K562 (cell line): ENCODE measurements around the gene IFFO2. TPM values are rescaled to one million over a fixed set of nuclear protein-coding genes. Genes with fewer than 3 reads are reported as not detected.

Experiments
- ATAC-seq: fragments of 200-7000 bp; cut with Tn5 transposase; 3 replicates; pipeline ENCODE4 v1.9.1; 2020; ENCODE audit warnings: moderate library complexity
- BruUV-seq: library from RNA; stranded (reverse); fragments of 400-500 nt; replicated peaks from 2 replicates; lab custom pipeline; 2021; lab: Mats Ljungman, UMichigan
- CTCF ChIA-PET: fragments of 300-600 bp; formaldehyde crosslinking; extraction: SDS; loops from one replicate; lab custom pipeline; 2021; ENCODE audit warnings: low intra/inter-chr PET ratio; lab: Yijun Ruan, JAX
- POLR2A ChIA-PET: fragments of 300-600, 350-650 bp; sonication (Branson Sonifier 250); formaldehyde crosslinking; extraction: SDS; loops from one replicate; lab custom pipeline; 2021; ENCODE audit warnings: antibody characterized with exemption, inconsistent platforms; lab: Yijun Ruan, JAX
- DNase-seq, 4 experiments: peaks; one replicate each; pipeline versions ENCODE4 v3.0.0 to v3.0.0-alpha.2; 2011 to 2018; ENCODE audit warnings: low spot score in 3 of 4, mixed read lengths in 3 of 4; ENCODE audit errors: extremely low read depth in 1 of 4
- FAIRE-seq: peaks from 2 replicates; lab custom pipeline; 2011; peaks lifted over from hg19 to GRCh38; lab: Jason Lieb, UNC
- H2AFZ ChIP-seq: 2 replicates; pipeline ENCODE4 v1.6.0; 2011; ENCODE audit warnings: low read depth, low read length, control low read depth, inconsistent platforms
- H3K27ac ChIP-seq: fragments of 200-600 bp; 3 replicates; pipeline ENCODE4 v1.8.0; 2011; ENCODE audit warnings: low read depth, mild to moderate bottlenecking, control low read depth, inconsistent platforms, low read length, moderate library complexity, mixed read lengths; ENCODE audit errors: extremely low read depth
- H3K27me3 ChIP-seq, 2 experiments: fragments of 300-600 bp in 1 of 2; 2 replicates in 1 of 2; 3 replicates in 1 of 2; pipeline versions ENCODE4 v1.6.0 to v1.8.0; 2011; ENCODE audit warnings: inconsistent platforms in 2 of 2, low read length in 2 of 2, mild to moderate bottlenecking in 1 of 2, mixed read lengths in 1 of 2, moderate library complexity in 1 of 2; ENCODE audit not compliant: control insufficient read depth in 2 of 2, insufficient read depth in 2 of 2
- H3K36me3 ChIP-seq: fragments of 300-600 bp; 3 replicates; pipeline ENCODE4 v1.8.0; 2011; ENCODE audit warnings: mild to moderate bottlenecking, low read length, inconsistent platforms; ENCODE audit not compliant: control insufficient read depth, insufficient read depth
- H3K4me1 ChIP-seq, 2 experiments: fragments of 200-600 bp in 1 of 2; replicated peaks in 1 of 2; 2 replicates in 1 of 2; 3 replicates in 1 of 2; pipeline versions ENCODE4 v1.5.1 to v1.8.0; 2011; ENCODE audit warnings: inconsistent platforms in 2 of 2, low read length in 2 of 2, mild to moderate bottlenecking in 1 of 2, mixed read lengths in 1 of 2, moderate library complexity in 1 of 2; ENCODE audit not compliant: control insufficient read depth in 2 of 2, insufficient read depth in 2 of 2
- H3K4me2 ChIP-seq: 2 replicates; pipeline ENCODE4 v1.6.1; 2011; ENCODE audit warnings: low read length, control low read depth, inconsistent platforms, mixed read lengths; ENCODE audit not compliant: insufficient read depth
- H3K4me3 ChIP-seq: fragments of 200-600 bp; sonication (generic), shearing (Covaris generic); 2 replicates; pipeline ENCODE4 v1.5.1; 2016; ENCODE audit warnings: control low read depth, inconsistent platforms
- H3K79me2 ChIP-seq: fragments of 200-600 bp; 3 replicates; pipeline ENCODE4 v1.8.0; 2011; ENCODE audit warnings: low read length, inconsistent platforms; ENCODE audit not compliant: control insufficient read depth, insufficient read depth
- H3K9ac ChIP-seq, 2 experiments: 2 replicates each; pipeline versions ENCODE4 v1.6.0 to v1.6.1; 2011; ENCODE audit warnings: low read depth in 2 of 2, low read length in 2 of 2, control low read depth in 1 of 2, inconsistent platforms in 1 of 2, mild to moderate bottlenecking in 1 of 2, mixed read lengths in 1 of 2; ENCODE audit not compliant: insufficient read depth in 1 of 2
- H3K9me1 ChIP-seq: one replicate; pipeline ENCODE4 v1.6.0; 2011; ENCODE audit warnings: inconsistent platforms, mild to moderate bottlenecking, low read length, moderate library complexity; ENCODE audit not compliant: control insufficient read depth, insufficient read depth
- H3K9me3 ChIP-seq: replicated peaks from 2 replicates; pipeline ENCODE4 v1.5.1; 2011; ENCODE audit warnings: low read depth, low read length, inconsistent platforms; ENCODE audit not compliant: control insufficient read depth, insufficient read depth
- H4K20me1 ChIP-seq: replicated peaks from 2 replicates; pipeline ENCODE4 v1.6.1; 2011; ENCODE audit warnings: low read length, inconsistent platforms, mixed read lengths; ENCODE audit not compliant: control insufficient read depth, insufficient read depth
- ATF3 ChIP-seq, 2 experiments: fragments of 450-650 bp in 1 of 2; sonication (generic) in 1 of 2; formaldehyde crosslinking in 1 of 2; IDR thresholded peaks in 1 of 2; conservative IDR thresholded peaks in 1 of 2; 2 replicates each; pipeline versions ENCODE4 v1.6.1 to v1.8.1; 2016 to 2023; ENCODE audit warnings: mild to moderate bottlenecking in 2 of 2, moderate library complexity in 2 of 2, inconsistent platforms in 1 of 2, missing genetic modification reagents in 1 of 2
- ATF6 ChIP-seq: sonication (generic); formaldehyde crosslinking; IDR thresholded peaks from 2 replicates; pipeline ENCODE4 v1.4.0; 2020; ENCODE audit warnings: mild to moderate bottlenecking, missing genetic modification reagents
- DMBX1 ChIP-seq: fragments of 250-450 bp; sonication (Bioruptor Pico); IDR thresholded peaks from 2 replicates; pipeline ENCODE4 v1.8.0; 2022; ENCODE audit warnings: inconsistent platforms, mild to moderate bottlenecking, moderate library complexity, borderline replicate concordance
- E2F4 ChIP-seq: sonication (generic); formaldehyde crosslinking; IDR thresholded peaks from 2 replicates; pipeline ENCODE4 v1.8.0; 2022; ENCODE audit warnings: mild to moderate bottlenecking, low read depth, missing genetic modification reagents
- EHMT2 ChIP-seq: fragments of 450-650 bp; IDR thresholded peaks from 2 replicates; pipeline ENCODE4 v1.6.1; 2018; ENCODE audit warnings: antibody characterized with exemption
- HMBOX1 ChIP-seq: sonication (generic); IDR thresholded peaks from 2 replicates; pipeline ENCODE4 v1.6.1; 2016
- HMG20A ChIP-seq: fragments of 450-650 bp; formaldehyde crosslinking; conservative IDR thresholded peaks from 2 replicates; pipeline ENCODE4 v1.4.0; 2020; ENCODE audit warnings: mild to moderate bottlenecking, mixed read lengths
- IRF1 ChIP-seq: sonication (generic); formaldehyde crosslinking; IDR thresholded peaks from 2 replicates; pipeline ENCODE4 v1.8.0; 2022; ENCODE audit warnings: missing genetic modification reagents, mild to moderate bottlenecking, borderline replicate concordance
- NFATC3 ChIP-seq: fragments of 450-650 bp; IDR thresholded peaks from 2 replicates; pipeline ENCODE4 v1.6.1; 2017; ENCODE audit warnings: mild to moderate bottlenecking
- SLC30A9 ChIP-seq: fragments of 250-450 bp; sonication (Bioruptor Pico); IDR thresholded peaks from 2 replicates; pipeline ENCODE4 v1.8.0; 2022; ENCODE audit warnings: mild to moderate bottlenecking, moderate library complexity
- U2AF1 ChIP-seq: fragments of 200-400 bp; formaldehyde crosslinking; optimal IDR thresholded peaks from 2 replicates; pipeline ENCODE3; 2017; ENCODE audit warnings: mild to moderate bottlenecking, low read depth, low read length, moderate library complexity
- ZNF143 ChIP-seq: sonication (generic); formaldehyde crosslinking; IDR thresholded peaks from 2 replicates; pipeline ENCODE4 v1.9.0; 2022; ENCODE audit warnings: mild to moderate bottlenecking, missing genetic modification reagents
- ZNF384 ChIP-seq: IDR thresholded peaks from 2 replicates; pipeline ENCODE4 v1.6.1; 2012; ENCODE audit warnings: low read depth, low read length, improper control_type of control experiment
- ZNF589 ChIP-seq: fragments of 200-800 bp; sonication (Bioruptor generic); IDR thresholded peaks from 2 replicates; pipeline ENCODE4 v1.6.1; 2016; ENCODE audit warnings: low read depth, missing genetic modification characterization, missing compliant biosample characterization
- ZSCAN32 ChIP-seq: fragments of 450-650 bp; formaldehyde crosslinking; IDR thresholded peaks from 2 replicates; pipeline ENCODE4 v1.4.0; 2020; ENCODE audit warnings: mild to moderate bottlenecking, moderate library complexity
- WGBS: fragments of 100-300 bp; shearing (Covaris generic); methylation state at CpG from one replicate; pipeline ENCODE4 v1.1.6; 2016; ENCODE audit warnings: low coverage, mixed read lengths; ENCODE audit not compliant: insufficient coverage; ENCODE audit errors: missing lambda C conversion rate; 5-methylcytosine and 5-hydroxymethylcytosine counted together
- in situ Hi-C: fragments of 300-500 bp; cut with MboI; formaldehyde crosslinking; loops from 4 replicates; pipeline ENCODE4 v1.15.0; 2018; ENCODE audit warnings: inconsistent platforms, mixed read lengths
- intact Hi-C: fragments of 100-400 bp; cut with micrococcal nuclease; formaldehyde crosslinking; loops from 2 replicates; pipeline ENCODE4 v1.14.2; 2022
- polyA plus RNA-seq, 8 experiments: library from polyadenylated mRNA; depleted of rRNA in 4 of 8; stranded (reverse) in 5 of 8; unstranded in 3 of 8; fragments of >200 nt; fragmentation: Nextera tagmentation in 2 of 8; fragmentation: Illumina TruSeq in 1 of 8; extraction: Ambion mirVana in 2 of 8; extraction: Trizol in 1 of 8; gene quantifications; 2 replicates each; pipeline versions ENCODE4 v1.2.1 to v1.2.3, GENCODE V29; 2011 to 2014; ENCODE audit warnings: inconsistent platforms in 1 of 8, missing spikeins in 1 of 8
- total RNA-seq, 7 experiments: library from RNA; depleted of rRNA in 6 of 7; stranded (reverse); fragments of >200 nt in 6 of 7; fragmentation: Illumina TruSeq in 2 of 7; extraction: Trizol in 2 of 7; gene quantifications; 2 replicates each; pipeline versions ENCODE4 v1.2.1 to v1.2.3, GENCODE V29; 2011 to 2021; ENCODE audit warnings: low replicate concordance in 1 of 7

The IFFO2 gene
- total and polyA plus RNA-seq, 9 of the 15 experiments (the other 6 are each of a cell fraction or from before 2014, with no cell fraction given) = 0.15 to 1.0 (median 0.44) TPM; not detected in 2

- H3K4me2 ChIP-seq = no peak overlapping the region
- in situ Hi-C loops = no loop called here
- H3K9ac ChIP-seq = no peak overlapping the region
- no peaks in the 10 kb centered on the region for H3K36me3 ChIP-seq
- WGBS = 27% methylated on average over 8 of the region's 8 CpGs
- FAIRE-seq = no peak
- BruUV-seq = no TSS peak
- ChIA-PET CTCF (no interaction called here), POLR2A (interaction anchor here (0.7 to 0.8 kb wide), 2 partner anchors 11 to 35 kb away, joined by 3 to 4 read pairs; no protein-coding TSS in a partner anchor)
- no peak overlapping the region for H3K4me3 ChIP-seq
- no peak overlapping the region for H2AFZ ChIP-seq
- H3K9me3 ChIP-seq = no peaks in the 10 kb centered on the region
- no peaks in the 10 kb centered on the region for H3K9me1 ChIP-seq
- no peak for DNase-seq
- intact Hi-C loops = no loop called here
- H3K27me3 ChIP-seq = peaks cover 14 to 29% of the 10 kb centered on the region in 2 experiments; a peak in 4 of 5 replicates
- peaks cover 16% of the 10 kb centered on the region for H4K20me1 ChIP-seq
- no peak for ATAC-seq
- no peak overlapping the region for H3K27ac ChIP-seq
- peaks cover 0 to 13% of the 10 kb centered on the region in 2 experiments; a peak in 2 of 5 replicates for H3K4me1 ChIP-seq
- no peaks in the 10 kb centered on the region for H3K79me2 ChIP-seq
- TF ChIP-seq ZNF589 (CRISPR knock-in tag) = no peak
- no peak for TF ChIP-seq EHMT2
- TF ChIP-seq ZNF384 = no peak
- TF ChIP-seq SLC30A9 (CRISPR knock-in tag) = no peak
- TF ChIP-seq HMG20A (CRISPR knock-in tag) = no peak
- TF ChIP-seq IRF1 = no peak
- TF ChIP-seq ZSCAN32 (CRISPR knock-in tag) = no peak
- no peak for TF ChIP-seq ATF6
- no peak for TF ChIP-seq DMBX1
- TF ChIP-seq HMBOX1 = no peak
- no peak for TF ChIP-seq E2F4 (CRISPR knock-in tag)
- TF ChIP-seq NFATC3 = no peak
- no peak for TF ChIP-seq U2AF1
- no peak for TF ChIP-seq ATF3 (IDR thresholded peaks at IDR 0.05)
- TF ChIP-seq ATF3 (CRISPR knock-in tag; conservative IDR thresholded peaks at IDR 0.05) = no peak
- TF ChIP-seq ZNF143 (CRISPR knock-in tag) = no peak
These were observed 84.3 kb downstream of the IFFO2 start for GRCh38 chr1:18872071-18872611.
